ENCODE results near the gene DIAPH3. TPM values are rescaled to one million over a fixed set of nuclear protein-coding genes. Genes with fewer than 3 reads are reported as not detected.

Gene DIAPH3
- total RNA-seq, 6 experiments from 2014 or later: 18.4 to 38.5 (median 37.5) TPM

- Mint-ChIP-seq H3K9me3 (no peaks in the 10 kb centered on the region), H3K4me3 (no peak overlapping the region), H3K36me3 (ENCODE audit: low read depth) (no peaks in the 10 kb centered on the region), H3K27ac (peak overlapping the region; percentile 12; the same call in 1 of the 2 replicates), H3K27me3 (ENCODE audit: insufficient read depth) (no peaks in the 10 kb centered on the region), H3K4me1 (ENCODE audit: low read depth) (peaks cover 64% of the 10 kb centered on the region)
- TF ChIP-seq CTCF (IDR thresholded peaks at IDR 0.05): no peak
- DNase-seq: no peak
Measured at GRCh38 chr13:60152114-60152513, 11.6 kb downstream of the DIAPH3 start.

GRCh38 chr13:60150538-60150937, 13.2 kb downstream of the DIAPH3 start:
- no peaks in the 10 kb centered on the region for H3K9me3 Mint-ChIP-seq
- H3K27me3 Mint-ChIP-seq (ENCODE audit: insufficient read depth): no peaks in the 10 kb centered on the region
- DNase-seq: no peak
- H3K4me1 Mint-ChIP-seq (ENCODE audit: low read depth): peaks cover 64% of the 10 kb centered on the region
- no peak for TF ChIP-seq CTCF (IDR thresholded peaks at IDR 0.05)
- H3K36me3 Mint-ChIP-seq (ENCODE audit: low read depth): no peaks in the 10 kb centered on the region
- peak overlapping the region; percentile 49; the same call in 1 of the 2 replicates for H3K27ac Mint-ChIP-seq
- H3K4me3 Mint-ChIP-seq: no peak overlapping the region

- Mint-ChIP-seq H3K27me3 (ENCODE audit: insufficient read depth) (no peaks in the 10 kb centered on the region), H3K4me1 (ENCODE audit: low read depth) (peaks cover 74% of the 10 kb centered on the region), H3K36me3 (ENCODE audit: low read depth) (no peaks in the 10 kb centered on the region), H3K4me3 (no peak overlapping the region), H3K9me3 (no peaks in the 10 kb centered on the region), H3K27ac (no peak overlapping the region)
- TF ChIP-seq CTCF (IDR thresholded peaks at IDR 0.05): no peak
- no peak for DNase-seq
Measured at GRCh38 chr13:60148918-60149317, 14.8 kb downstream of the DIAPH3 start.

GRCh38 chr13:60147361-60147760, 16.4 kb downstream of the DIAPH3 start:
- no peak overlapping the region for H3K27ac Mint-ChIP-seq
- peaks cover 71% of the 10 kb centered on the region for H3K4me1 Mint-ChIP-seq (ENCODE audit: low read depth)

DNA sequence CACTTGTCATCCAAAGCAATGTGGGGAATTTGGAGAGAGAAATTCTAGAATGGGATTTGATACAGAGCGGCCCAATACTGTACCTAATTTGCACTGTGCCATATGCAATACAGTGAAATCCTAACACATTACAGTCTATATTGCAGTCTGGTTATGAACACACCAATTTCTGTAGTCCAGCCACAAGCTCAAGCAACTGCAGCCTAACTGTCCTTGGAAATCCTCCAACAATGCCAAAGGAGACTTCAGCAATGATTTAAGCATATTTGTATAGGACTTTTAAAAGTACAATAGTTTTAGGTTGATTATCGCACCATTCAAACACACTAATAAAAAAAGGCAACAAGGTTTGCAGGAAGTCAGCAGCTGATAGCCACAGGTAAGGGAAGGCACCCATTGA, 17.3 kb downstream of the DIAPH3 start:
- Mint-ChIP-seq H3K4me3 (no peak overlapping the region), H3K9me3 (no peaks in the 10 kb centered on the region), H3K27ac (no peak overlapping the region), H3K27me3 (ENCODE audit: insufficient read depth) (no peaks in the 10 kb centered on the region), H3K36me3 (ENCODE audit: low read depth) (no peaks in the 10 kb centered on the region), H3K4me1 (ENCODE audit: low read depth) (peaks cover 62% of the 10 kb centered on the region)
- no peak for DNase-seq
- no peak for TF ChIP-seq CTCF (IDR thresholded peaks at IDR 0.05)

More at GRCh38 chr13:60147361-60147760, 16.4 kb downstream of the DIAPH3 start:
- H3K4me3 Mint-ChIP-seq: no peak overlapping the region
- H3K36me3 Mint-ChIP-seq (ENCODE audit: low read depth): no peaks in the 10 kb centered on the region
- TF ChIP-seq CTCF (IDR thresholded peaks at IDR 0.05): no peak
- no peaks in the 10 kb centered on the region for H3K9me3 Mint-ChIP-seq
- DNase-seq: no peak
- H3K27me3 Mint-ChIP-seq (ENCODE audit: insufficient read depth): no peaks in the 10 kb centered on the region

DNA sequence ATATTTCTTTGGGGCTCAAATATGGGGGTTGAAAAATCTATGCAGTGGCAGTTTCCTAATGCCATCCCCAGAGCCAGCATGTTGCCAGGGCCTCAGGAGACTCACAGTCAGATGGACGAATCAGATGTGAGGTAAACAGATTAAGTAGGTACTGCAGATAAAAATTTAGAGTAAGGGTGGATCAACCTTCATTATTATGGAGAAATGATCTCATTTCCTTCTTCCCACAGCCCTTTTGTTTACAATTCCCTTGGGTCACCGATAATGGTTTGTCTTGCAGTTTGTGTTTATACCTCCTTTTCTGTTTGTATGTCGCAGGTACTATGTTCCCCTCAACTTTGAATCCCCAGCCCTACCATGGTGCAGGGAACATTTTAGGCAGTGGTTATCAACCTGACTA, 20.0 kb downstream of the DIAPH3 start:
- Mint-ChIP-seq H3K9me3 (no peaks in the 10 kb centered on the region), H3K4me3 (no peak overlapping the region), H3K27ac (peak overlapping the region; percentile 26), H3K27me3 (ENCODE audit: insufficient read depth) (no peaks in the 10 kb centered on the region), H3K36me3 (ENCODE audit: low read depth) (no peaks in the 10 kb centered on the region), H3K4me1 (ENCODE audit: low read depth) (peaks cover 59% of the 10 kb centered on the region)
- TF ChIP-seq CTCF (IDR thresholded peaks at IDR 0.05): no peak
- DNase-seq: no peak

Data from HFFc6 (cell line).